Measurements from ENCODE around the gene KCTD16.

KCTD16 gene

DNA sequence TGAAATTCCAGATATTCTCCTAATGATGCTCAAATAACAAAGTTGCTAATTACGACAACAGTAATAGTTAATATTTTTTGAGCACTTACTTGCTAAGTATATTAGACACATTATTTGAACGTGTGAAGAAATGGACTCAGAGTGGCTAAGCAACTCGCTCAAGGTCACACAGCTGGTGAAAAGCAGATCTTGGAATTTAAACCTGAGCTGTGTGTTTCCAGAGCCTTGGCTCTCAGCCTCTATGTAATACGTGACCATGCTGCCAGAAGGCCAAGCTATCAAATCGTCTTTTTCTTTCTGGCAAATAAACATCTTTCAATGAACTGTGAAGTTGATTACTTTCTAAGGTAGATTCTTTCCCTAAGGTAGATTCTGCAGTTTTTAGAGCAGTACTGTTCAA lies 61.6 kb downstream of the KCTD16 start:
- TF ChIP-seq CTBP1 (IDR thresholded peaks at IDR 0.05; ENCODE audit: borderline replicate concordance) (no peak), ELF4 (IDR thresholded peaks at IDR 0.05) (no peak), SUZ12 (IDR thresholded peaks at IDR 0.05) (no peak), FOXK2 (IDR thresholded peaks at IDR 0.05) (no peak), TARDBP (IDR thresholded peaks at IDR 0.05) (no peak), ARNT (IDR thresholded peaks at IDR 0.05) (no peak), FOXA1 (IDR thresholded peaks at IDR 0.05) (no peak), BHLHE40 (IDR thresholded peaks at IDR 0.05; ENCODE audit: borderline replicate concordance) (no peak), L3MBTL2 (conservative IDR thresholded peaks at IDR 0.05) (no peak), LEF1 (IDR thresholded peaks at IDR 0.05; ENCODE audit: borderline replicate concordance) (no peak)
- DNase-seq (ENCODE audit: extremely low spot score): no peak
- ChIA-PET POLR2A (no interaction called here), CTCF (no interaction called here)

DNA sequence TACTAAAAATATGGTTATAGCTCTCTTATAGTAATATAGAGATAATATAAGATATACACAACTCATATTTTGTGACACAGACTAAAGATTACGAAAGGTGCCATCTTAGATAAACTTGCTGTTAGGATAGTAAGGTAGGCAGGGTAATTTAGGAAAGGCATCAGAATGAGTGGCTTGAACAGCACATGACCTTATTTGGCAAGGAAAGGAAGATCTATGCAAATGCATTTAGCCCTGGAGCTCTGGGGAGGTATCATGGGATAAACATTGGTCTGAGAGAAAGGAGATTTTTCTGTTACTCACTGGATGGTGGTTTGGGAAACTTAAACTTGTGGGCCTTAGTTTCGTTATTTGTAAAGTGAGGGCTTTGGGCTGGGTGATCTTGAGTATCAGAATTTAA lies 65.8 kb downstream of the KCTD16 start:
- no peak for DNase-seq (ENCODE audit: extremely low spot score)
- TF ChIP-seq LEF1 (IDR thresholded peaks at IDR 0.05; ENCODE audit: borderline replicate concordance) (no peak), HDGF (IDR thresholded peaks at IDR 0.05; ENCODE audit: borderline replicate concordance) (no peak), CTBP1 (IDR thresholded peaks at IDR 0.05; ENCODE audit: borderline replicate concordance) (no peak), SP1 (IDR thresholded peaks at IDR 0.05) (no peak), NFRKB (IDR thresholded peaks at IDR 0.05) (no peak), FOXM1 (IDR thresholded peaks at IDR 0.05; ENCODE audit: borderline replicate concordance) (no peak), ZNF384 (IDR thresholded peaks at IDR 0.05) (no peak), FOXK2 (IDR thresholded peaks at IDR 0.05) (no peak), TARDBP (IDR thresholded peaks at IDR 0.05) (no peak), BHLHE40 (IDR thresholded peaks at IDR 0.05; ENCODE audit: borderline replicate concordance) (no peak), L3MBTL2 (conservative IDR thresholded peaks at IDR 0.05) (no peak)
- TF ChIP-seq, protein P1, sequence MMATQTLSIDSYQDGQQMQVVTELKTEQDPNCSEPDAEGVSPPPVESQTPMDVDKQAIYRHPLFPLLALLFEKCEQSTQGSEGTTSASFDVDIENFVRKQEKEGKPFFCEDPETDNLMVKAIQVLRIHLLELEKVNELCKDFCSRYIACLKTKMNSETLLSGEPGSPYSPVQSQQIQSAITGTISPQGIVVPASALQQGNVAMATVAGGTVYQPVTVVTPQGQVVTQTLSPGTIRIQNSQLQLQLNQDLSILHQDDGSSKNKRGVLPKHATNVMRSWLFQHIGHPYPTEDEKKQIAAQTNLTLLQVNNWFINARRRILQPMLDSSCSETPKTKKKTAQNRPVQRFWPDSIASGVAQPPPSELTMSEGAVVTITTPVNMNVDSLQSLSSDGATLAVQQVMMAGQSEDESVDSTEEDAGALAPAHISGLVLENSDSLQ (IDR thresholded peaks at IDR 0.05): no peak
- ChIA-PET CTCF (no interaction called here), POLR2A (no interaction called here)

DNA sequence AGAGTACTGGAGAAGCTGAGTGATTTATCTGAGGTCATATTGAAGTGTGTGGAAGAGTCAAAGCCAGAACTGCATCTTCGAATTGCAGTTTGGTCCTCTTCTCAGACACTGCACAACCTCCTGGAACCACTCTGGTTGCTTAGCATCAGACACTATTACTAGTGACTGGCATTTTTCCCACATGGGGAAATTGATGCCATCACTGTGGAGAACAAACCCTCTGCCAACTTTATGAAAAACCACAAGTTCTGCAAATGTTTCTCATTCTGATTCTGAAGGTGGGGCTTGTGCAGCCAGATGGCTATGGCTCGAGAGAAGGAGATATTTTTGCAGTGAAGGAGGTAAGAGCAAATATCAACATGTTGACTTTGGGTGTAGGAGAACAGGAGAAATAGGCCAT lies 67.2 kb downstream of the KCTD16 start:
- POLR2A ChIA-PET: no interaction called here
- CTCF ChIA-PET: no interaction called here
- no peak for TF ChIP-seq NFRKB (IDR thresholded peaks at IDR 0.05)
- TF ChIP-seq L3MBTL2 (conservative IDR thresholded peaks at IDR 0.05): no peak
- no peak for TF ChIP-seq SP1 (IDR thresholded peaks at IDR 0.05)
- no peak for TF ChIP-seq SUZ12 (IDR thresholded peaks at IDR 0.05)
- no peak for TF ChIP-seq LEF1 (IDR thresholded peaks at IDR 0.05; ENCODE audit: borderline replicate concordance)
- TF ChIP-seq HDGF (IDR thresholded peaks at IDR 0.05; ENCODE audit: borderline replicate concordance): no peak
- TF ChIP-seq ZNF384 (IDR thresholded peaks at IDR 0.05): no peak
- no peak for TF ChIP-seq FOXA1 (IDR thresholded peaks at IDR 0.05)
- TF ChIP-seq, protein P1 (IDR thresholded peaks at IDR 0.05): no peak
- no peak for TF ChIP-seq FOXK2 (IDR thresholded peaks at IDR 0.05)
- no peak for TF ChIP-seq ARNT (IDR thresholded peaks at IDR 0.05)
- no peak for TF ChIP-seq ELF4 (IDR thresholded peaks at IDR 0.05)

DNA sequence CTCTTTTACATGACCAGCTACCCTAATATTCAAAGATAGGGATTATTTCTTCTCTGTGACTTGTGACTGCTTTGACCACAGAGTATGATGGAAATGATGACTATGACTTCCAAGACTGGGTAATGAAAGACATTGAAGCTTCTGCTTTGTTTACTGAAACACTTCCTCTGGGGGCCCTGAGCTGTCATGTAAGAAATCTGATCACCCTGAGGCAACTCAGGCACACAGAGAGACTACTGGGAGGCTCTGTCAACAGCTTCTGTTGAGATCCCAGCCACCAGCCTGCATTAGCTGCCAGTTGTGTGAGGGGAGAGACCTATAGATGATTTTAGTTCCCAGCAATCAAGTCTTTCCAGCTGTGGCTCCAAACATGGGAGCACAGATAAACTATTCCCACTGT lies 76.5 kb downstream of the KCTD16 start:
- TF ChIP-seq SUZ12 (IDR thresholded peaks at IDR 0.05): no peak
- no peak for TF ChIP-seq NFRKB (IDR thresholded peaks at IDR 0.05)
- no peak for TF ChIP-seq FOXK2 (IDR thresholded peaks at IDR 0.05)
- no peak for TF ChIP-seq ARNT (IDR thresholded peaks at IDR 0.05)
- TF ChIP-seq, protein P1 (IDR thresholded peaks at IDR 0.05): no peak
- no peak for TF ChIP-seq FOXA1 (IDR thresholded peaks at IDR 0.05)
- TF ChIP-seq L3MBTL2 (conservative IDR thresholded peaks at IDR 0.05): no peak
- TF ChIP-seq CTBP1 (IDR thresholded peaks at IDR 0.05; ENCODE audit: borderline replicate concordance): no peak
- POLR2A ChIA-PET: no interaction called here
- CTCF ChIA-PET: no interaction called here
- DNase-seq (ENCODE audit: extremely low spot score): no peak

More for the DNA sequence above, 67.2 kb downstream of the KCTD16 start:
- no peak for DNase-seq (ENCODE audit: extremely low spot score)

DNA sequence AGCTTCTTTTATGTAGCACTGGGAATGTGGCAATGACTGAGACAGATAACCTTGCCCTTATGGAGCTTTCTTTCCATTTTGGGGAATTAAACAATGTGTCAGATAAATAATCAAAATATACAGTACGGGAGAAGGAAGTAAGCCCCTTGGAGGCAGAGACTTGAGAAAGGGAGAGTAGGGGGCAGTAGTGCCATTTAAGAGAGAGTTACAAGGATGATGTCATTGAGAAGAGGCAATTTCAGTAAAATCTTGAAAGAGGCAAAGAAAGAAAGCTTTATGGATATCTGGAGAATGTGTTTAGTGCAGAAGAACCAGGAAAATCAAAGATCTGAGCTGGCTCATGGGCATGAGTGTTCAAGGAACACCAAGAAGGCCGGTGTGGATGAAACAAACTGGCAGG lies 77.3 kb downstream of the KCTD16 start:
- TF ChIP-seq L3MBTL2 (conservative IDR thresholded peaks at IDR 0.05) (no peak), ZNF384 (IDR thresholded peaks at IDR 0.05) (no peak), SP1 (IDR thresholded peaks at IDR 0.05) (no peak), LEF1 (IDR thresholded peaks at IDR 0.05; ENCODE audit: borderline replicate concordance) (no peak), CTBP1 (IDR thresholded peaks at IDR 0.05; ENCODE audit: borderline replicate concordance) (no peak), HDGF (IDR thresholded peaks at IDR 0.05; ENCODE audit: borderline replicate concordance) (no peak), SUZ12 (IDR thresholded peaks at IDR 0.05) (no peak)
- TF ChIP-seq, protein P1 (IDR thresholded peaks at IDR 0.05): no peak
- POLR2A ChIA-PET: no interaction called here
- DNase-seq (ENCODE audit: extremely low spot score): no peak
- CTCF ChIA-PET: no interaction called here

DNA sequence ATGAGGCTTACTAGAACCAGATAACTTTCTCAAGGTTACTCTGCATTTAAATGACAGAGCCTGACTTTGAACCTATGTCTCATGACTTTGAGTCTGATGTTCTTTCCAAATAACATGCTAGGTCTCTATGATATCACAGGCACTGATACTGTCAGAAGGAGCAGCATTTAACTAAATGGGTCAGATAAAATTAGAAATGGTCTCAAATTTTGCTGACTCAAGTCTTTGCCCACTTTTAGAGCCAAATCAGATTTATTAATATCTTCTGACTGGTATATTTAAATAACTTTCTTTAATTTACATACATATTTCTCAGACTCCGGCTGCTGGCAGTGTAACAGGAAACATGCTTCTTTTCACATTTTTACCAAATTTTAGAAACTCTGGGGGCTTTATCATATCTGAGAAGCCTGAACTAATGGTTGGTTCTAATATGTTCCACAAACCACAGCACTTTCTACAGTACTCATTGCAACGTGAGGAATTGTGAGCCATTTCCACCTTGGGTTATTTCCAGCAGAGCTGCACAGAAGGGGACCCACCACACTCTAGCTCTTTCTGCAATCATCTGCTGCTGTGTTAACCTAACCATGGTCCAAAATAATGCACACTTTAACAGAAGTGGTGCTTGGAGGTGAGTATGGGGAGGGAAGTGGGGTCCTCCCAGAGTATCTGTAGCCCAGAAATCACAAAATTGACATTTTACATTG lies 79.2 kb downstream of the KCTD16 start:
- CTCF ChIA-PET: no interaction called here
- TF ChIP-seq FOXA1 (IDR thresholded peaks at IDR 0.05) (no peak), FOXK2 (IDR thresholded peaks at IDR 0.05) (no peak), ELF4 (IDR thresholded peaks at IDR 0.05) (no peak), HDGF (IDR thresholded peaks at IDR 0.05; ENCODE audit: borderline replicate concordance) (no peak), L3MBTL2 (conservative IDR thresholded peaks at IDR 0.05) (no peak), NFRKB (IDR thresholded peaks at IDR 0.05) (no peak), FOXM1 (IDR thresholded peaks at IDR 0.05; ENCODE audit: borderline replicate concordance) (no peak), SP1 (IDR thresholded peaks at IDR 0.05) (no peak), TARDBP (IDR thresholded peaks at IDR 0.05) (no peak), ARNT (IDR thresholded peaks at IDR 0.05) (no peak), CTBP1 (IDR thresholded peaks at IDR 0.05; ENCODE audit: borderline replicate concordance) (no peak), LEF1 (IDR thresholded peaks at IDR 0.05; ENCODE audit: borderline replicate concordance) (no peak)
- TF ChIP-seq, protein P1 (IDR thresholded peaks at IDR 0.05): no peak
- POLR2A ChIA-PET: no interaction called here
- DNase-seq (ENCODE audit: extremely low spot score): no peak
